ENCODE measurements around the gene SHC1. TPM values are rescaled to one million over a fixed set of nuclear protein-coding genes. Genes with fewer than 3 reads are reported as not detected.

Gene SHC1
- total RNA-seq, 1 experiment from 2014 or later, result 107 TPM

- peaks cover 38% of the 10 kb centered on the region for H3K79me2 ChIP-seq (ENCODE audit: low read length)
- peaks cover 4% of the 10 kb centered on the region for H3F3A ChIP-seq (ENCODE audit: low read length, unreplicated experiment)
- ChIA-PET CTCF (interaction anchor here (4.1 kb wide), 1 partner anchor 16 kb away, joined by 16 read pairs; no protein-coding TSS in a partner anchor), POLR2A (ENCODE audit: unreplicated experiment) (no interaction called here)
- TF ChIP-seq CTCF (conservative IDR thresholded peaks at IDR 0.05; ENCODE audit: low read depth, low read length) (no peak), EZH2phosphoT487 (IDR thresholded peaks at IDR 0.05; ENCODE audit: borderline replicate concordance, low read length) (no peak), EZH2 (IDR thresholded peaks at IDR 0.05; ENCODE audit: low read length, unreplicated experiment) (no peak)
- DNase-seq, result no peak
- BruUV-seq (replicated peaks), result no TSS peak
- H3K27me3 ChIP-seq (ENCODE audit: low read length), result no peaks in the 10 kb centered on the region
- no peaks in the 10 kb centered on the region for H3K9me3 ChIP-seq (ENCODE audit: low read length)
- ATAC-seq, result no peak
- peaks cover 44% of the 10 kb centered on the region for H3K4me1 ChIP-seq (ENCODE audit: insufficient read depth, low read length)
- intact Hi-C loops (cut with micrococcal nuclease), result loop anchor here (1.0 to 2.0 kb wide), 3 partner anchors 18 to 41 kb away; partner anchors contain the start of genes CKS1B, FLAD1 and PYGO2
- peak overlapping the region; percentile 83 for H3K4me3 ChIP-seq (ENCODE audit: low read length)
- peaks cover 5% of the 10 kb centered on the region; the same call in 1 of the 2 replicates for H3K36me3 ChIP-seq (ENCODE audit: low read depth, low read length)
- peak overlapping the region; percentile 97 for H3K4me2 ChIP-seq (ENCODE audit: low read length)
- H3K9me2 ChIP-seq (replicated peaks; ENCODE audit: low read length), result no peaks in the 10 kb centered on the region
- peak overlapping the region; percentile 77 for H3K27ac ChIP-seq (ENCODE audit: low read length)
- H4K20me1 ChIP-seq (ENCODE audit: low read length), result no peaks in the 10 kb centered on the region
- H3K9ac ChIP-seq (ENCODE audit: low read length), result peak overlapping the region; percentile 70
- peak overlapping the region; percentile 68 for H2AFZ ChIP-seq (ENCODE audit: low read length)
These were observed 30.8 kb upstream of the SHC1 start for GRCh38 chr1:155001425-155001674.

- Histone ChIP-seq H3K4me1 (ENCODE audit: insufficient read depth, low read length) (peaks cover 39% of the 10 kb centered on the region), H3F3A (ENCODE audit: low read length, unreplicated experiment) (peaks cover 4% of the 10 kb centered on the region), H3K9me2 (replicated peaks; ENCODE audit: low read length) (no peaks in the 10 kb centered on the region), H3K9ac (ENCODE audit: low read length) (peak overlapping the region; percentile 70), H3K79me2 (ENCODE audit: low read length) (peaks cover 33% of the 10 kb centered on the region), H3K4me3 (ENCODE audit: low read length) (peak overlapping the region; percentile 83), H3K27ac (ENCODE audit: low read length) (peak overlapping the region; percentile 77), H3K27me3 (ENCODE audit: low read length) (no peaks in the 10 kb centered on the region), H3K36me3 (ENCODE audit: low read depth, low read length) (peaks cover under 1% of the 10 kb centered on the region; the same call in 1 of the 2 replicates), H3K4me2 (ENCODE audit: low read length) (peak overlapping the region; percentile 97), H2AFZ (ENCODE audit: low read length) (peak overlapping the region; percentile 68), H3K9me3 (ENCODE audit: low read length) (no peaks in the 10 kb centered on the region), H4K20me1 (ENCODE audit: low read length) (no peaks in the 10 kb centered on the region)
- CTCF ChIA-PET, result interaction anchor here (0.7 to 4.1 kb wide), 2 partner anchors 17 to 40 kb away, joined by 3 to 16 read pairs; partner anchors contain the start of gene PYGO2
- peak; percentile 38 for ATAC-seq
- intact Hi-C loops (cut with micrococcal nuclease), result loop anchor here (1.0 to 2.0 kb wide), 3 partner anchors 18 to 40 kb away; partner anchors contain the start of genes CKS1B, FLAD1 and PYGO2
- POLR2A ChIA-PET (ENCODE audit: unreplicated experiment), result no interaction called here
- BruUV-seq (replicated peaks), result no TSS peak
- DNase-seq, result peak; percentile 98
- TF ChIP-seq EZH2phosphoT487 (IDR thresholded peaks at IDR 0.05; ENCODE audit: borderline replicate concordance, low read length) (no peak), EZH2 (IDR thresholded peaks at IDR 0.05; ENCODE audit: low read length, unreplicated experiment) (no peak), CTCF (conservative IDR thresholded peaks at IDR 0.05; ENCODE audit: low read depth, low read length) (no peak)
These were observed 30.3 kb upstream of the SHC1 start for GRCh38 chr1:155000726-155001424.

- POLR2A ChIA-PET (ENCODE audit: unreplicated experiment), result no interaction called here
- no TSS peak for BruUV-seq (replicated peaks)
- H3K27ac ChIP-seq (ENCODE audit: low read length), result peak overlapping the region; percentile 77
- H3K9me2 ChIP-seq (replicated peaks; ENCODE audit: low read length), result no peaks in the 10 kb centered on the region
- CTCF ChIA-PET, result interaction anchor here (0.8 to 1.5 kb wide), 2 partner anchors 29 to 85 kb away, joined by 3 to 4 read pairs; partner anchors contain the start of gene SHC1
- H3K9me3 ChIP-seq (ENCODE audit: low read length), result no peaks in the 10 kb centered on the region
- peak overlapping the region; percentile 97 for H3K4me2 ChIP-seq (ENCODE audit: low read length)
- H2AFZ ChIP-seq (ENCODE audit: low read length), result peak overlapping the region; percentile 78
- H3F3A ChIP-seq (ENCODE audit: low read length, unreplicated experiment), result peaks cover 4% of the 10 kb centered on the region
- peak overlapping the region; percentile 83 for H3K4me3 ChIP-seq (ENCODE audit: low read length)
- peaks cover 28% of the 10 kb centered on the region for H3K79me2 ChIP-seq (ENCODE audit: low read length)
- TF ChIP-seq EZH2 (IDR thresholded peaks at IDR 0.05; ENCODE audit: low read length, unreplicated experiment) (no peak), CTCF (conservative IDR thresholded peaks at IDR 0.05; ENCODE audit: low read depth, low read length) (no peak), EZH2phosphoT487 (IDR thresholded peaks at IDR 0.05; ENCODE audit: borderline replicate concordance, low read length) (no peak)
- no peak; the same call in 1 of the 2 replicates for ATAC-seq
- no peak for DNase-seq
- no peaks in the 10 kb centered on the region for H3K36me3 ChIP-seq (ENCODE audit: low read depth, low read length)
- no peaks in the 10 kb centered on the region for H4K20me1 ChIP-seq (ENCODE audit: low read length)
- intact Hi-C loops (cut with micrococcal nuclease), result loop anchor here (2.0 kb wide), 1 partner anchor 40 kb away; the partner anchor contains the start of gene PYGO2
- H3K4me1 ChIP-seq (ENCODE audit: insufficient read depth, low read length), result peaks cover 34% of the 10 kb centered on the region
- peak overlapping the region; percentile 70 for H3K9ac ChIP-seq (ENCODE audit: low read length)
- H3K27me3 ChIP-seq (ENCODE audit: low read length), result no peaks in the 10 kb centered on the region
These were observed 29.8 kb upstream of the SHC1 start for GRCh38 chr1:155000411-155000725.
